GM12878 (cell line): Measurements from ENCODE around the gene STXBP5. TPM values are rescaled to one million over a fixed set of nuclear protein-coding genes. Genes with fewer than 3 reads are reported as not detected.
"Not testable (repeated sequence)": the region's sequence is repeated elsewhere in the genome, so short reads cannot be mapped to it uniquely, and the experiment has no call there.

ENCODE experiments used
- ATAC-seq: fragments of 200-7000 bp; cut with Tn5 transposase; 3 replicates; pipeline ENCODE4 v1.9.1; 2020; ENCODE audit warnings: mild to moderate bottlenecking, moderate library complexity
- BruUV-seq: library from RNA; stranded (reverse); fragments of 400-500 nt; replicated peaks from 2 replicates; lab custom pipeline; 2021; lab: Mats Ljungman, UMichigan
- CTCF ChIA-PET: fragments of 300-600 bp; sonication (Branson Sonifier 250); formaldehyde crosslinking; extraction: SDS; loops from one replicate; lab custom pipeline; 2021; ENCODE audit warnings: inconsistent platforms; lab: Yijun Ruan, JAX
- POLR2A ChIA-PET: fragments of 350-600 bp; formaldehyde crosslinking; extraction: SDS; loops from one replicate; lab custom pipeline; 2021; ENCODE audit warnings: inconsistent platforms; lab: Charles Lee
- RAD21 ChIA-PET: fragments of 300-600 bp; sonication (Branson Sonifier 250); formaldehyde crosslinking; loops from one replicate; lab custom pipeline; 2023; ENCODE audit warnings: antibody characterized with exemption; ENCODE audit not compliant: unreplicated experiment; lab: Charles Lee
- SMC1A ChIA-PET: fragments of 300-600 bp; sonication (Branson Sonifier 250); formaldehyde crosslinking; loops from one replicate; lab custom pipeline; 2023; ENCODE audit not compliant: unreplicated experiment, uncharacterized antibody; lab: Charles Lee
- DNase-seq: peaks from one replicate; pipeline ENCODE4 v3.0.0-alpha.2; 2011; ENCODE audit warnings: low read depth, low spot score
- FAIRE-seq: peaks from 3 replicates; lab custom pipeline; 2011; peaks lifted over from hg19 to GRCh38; lab: Jason Lieb, UNC
- H2AFZ ChIP-seq: 2 replicates; pipeline ENCODE4 v1.6.0; 2011; ENCODE audit warnings: low read depth, low read length, control low read depth; ENCODE audit not compliant: control insufficient read depth
- H3K27ac ChIP-seq: 2 replicates; pipeline ENCODE4 v1.5.1; 2011; ENCODE audit warnings: control low read depth; ENCODE audit not compliant: control insufficient read depth, insufficient read depth
- H3K27me3 ChIP-seq, 2 experiments: replicated peaks in 1 of 2; 2 replicates each; pipeline versions ENCODE4 v1.6.0 to v1.6.1; 2011; ENCODE audit warnings: low read length in 1 of 2; ENCODE audit not compliant: control insufficient read depth in 2 of 2, insufficient read depth in 2 of 2
- H3K36me3 ChIP-seq, 2 experiments: 2 replicates each; pipeline ENCODE4 v1.5.1; 2011; ENCODE audit warnings: low read length in 1 of 2; ENCODE audit not compliant: control insufficient read depth in 2 of 2, insufficient read depth in 2 of 2
- H3K4me1 ChIP-seq: 2 replicates; pipeline ENCODE4 v1.6.1; 2011; ENCODE audit warnings: mild to moderate bottlenecking, low read length, moderate library complexity, mixed read lengths; ENCODE audit not compliant: control insufficient read depth, insufficient read depth
- H3K4me2 ChIP-seq: 2 replicates; pipeline ENCODE4 v1.6.0; 2011; ENCODE audit warnings: control low read depth; ENCODE audit not compliant: control insufficient read depth, insufficient read depth
- H3K4me3 ChIP-seq: fragments of 200-600 bp; sonication (generic); 2 replicates; pipeline ENCODE4 v1.5.1; 2016
- H3K79me2 ChIP-seq: 2 replicates; pipeline ENCODE4 v1.6.0; 2011; ENCODE audit warnings: low read length; ENCODE audit not compliant: control insufficient read depth, insufficient read depth
- H3K9ac ChIP-seq: 2 replicates; pipeline ENCODE4 v1.8.0; 2011; ENCODE audit warnings: low read length, control low read depth, mixed read lengths; ENCODE audit not compliant: control insufficient read depth, insufficient read depth
- H3K9me3 ChIP-seq: replicated peaks from 3 replicates; pipeline ENCODE4 v1.5.1; 2011; ENCODE audit warnings: mild to moderate bottlenecking, low read length; ENCODE audit not compliant: control insufficient read depth, insufficient read depth
- H4K20me1 ChIP-seq: 2 replicates; pipeline ENCODE4 v1.6.0; 2011; ENCODE audit not compliant: control insufficient read depth, insufficient read depth
- ATF2 ChIP-seq: IDR thresholded peaks from 2 replicates; pipeline ENCODE4 v1.6.1; 2012; ENCODE audit warnings: low read length, inconsistent platforms
- IKZF2 ChIP-seq, 2 experiments: fragments of 450-650 bp; IDR thresholded peaks; 2 replicates each; pipeline ENCODE4 v1.6.1; 2017; ENCODE audit warnings: mild to moderate bottlenecking in 2 of 2, moderate library complexity in 2 of 2
- RAD51 ChIP-seq: fragments of 450-650 bp; IDR thresholded peaks from 2 replicates; pipeline ENCODE4 v1.6.1; 2016; ENCODE audit warnings: moderate library complexity, mild to moderate bottlenecking, inconsistent platforms
- WGBS: methylation state at CpG from one replicate; pipeline ENCODE4 v1.1.6; 2016; ENCODE audit warnings: low lambda C conversion rate; ENCODE audit not compliant: insufficient replicate concordance, insufficient coverage; ENCODE audit errors: missing lambda C conversion rate; 5-methylcytosine and 5-hydroxymethylcytosine counted together
- in situ Hi-C: fragments of 300-500 bp; cut with MboI; formaldehyde crosslinking; loops from 9 replicates; pipeline ENCODE4 v1.14.3; 2018; ENCODE audit warnings: mixed read lengths
- intact Hi-C: fragments of 100-400 bp; cut with micrococcal nuclease; formaldehyde crosslinking; loops from one replicate; pipeline ENCODE4 v1.14.2; 2022; ENCODE audit not compliant: unreplicated experiment
- polyA plus RNA-seq, 11 experiments: library from polyadenylated mRNA; depleted of rRNA in 4 of 11; unstranded in 6 of 11; stranded (reverse) in 5 of 11; fragments of >200 nt; fragmentation: Nextera tagmentation in 4 of 11; fragmentation: Illumina TruSeq in 1 of 11; extraction: Ambion mirVana in 4 of 11; extraction: Trizol in 1 of 11; gene quantifications; 1 replicate in 1 of 11; 2 replicates in 10 of 11; pipeline versions ENCODE4 v1.2.1 to v1.2.3, GENCODE V29; 2011 to 2016; ENCODE audit warnings: inconsistent platforms in 2 of 11, missing spikeins in 2 of 11, low read depth in 1 of 11
- total RNA-seq, 4 experiments: library from RNA; depleted of rRNA in 3 of 4; stranded (reverse); fragments of >200 nt in 3 of 4; fragmentation: Illumina TruSeq in 1 of 4; extraction: Trizol in 1 of 4; gene quantifications; 2 replicates each; pipeline versions ENCODE4 v1.2.1 to v1.2.3, GENCODE V29; 2013 to 2021

Gene STXBP5
- total and polyA plus RNA-seq, 10 of the 15 experiments (the other 5 are each of a cell fraction or from before 2014, with no cell fraction given), result 1.4 to 13.2 (median 8.4) TPM

- WGBS, result 90% methylated on average over 1 of the region's 1 CpG
- ATAC-seq (no peak), FAIRE-seq (no peak), DNase-seq (no peak)
- in situ Hi-C loops (no loop called here), intact Hi-C loops (no loop called here)
- Histone ChIP-seq H3K4me2 (no peak overlapping the region), H3K4me3 (no peak overlapping the region), H3K27ac (no peak overlapping the region), H3K36me3 (no peaks in the 10 kb centered on the region; a peak in 1 of 4 replicates), H3K9ac (no peak overlapping the region), H2AFZ (no peak overlapping the region), H3K4me1 (no peaks in the 10 kb centered on the region), H3K79me2 (no peaks in the 10 kb centered on the region), H4K20me1 (no peaks in the 10 kb centered on the region), H3K27me3 (no peaks in the 10 kb centered on the region), H3K9me3 (no peaks in the 10 kb centered on the region; the same call in 1 of the 3 replicates)
- no TSS peak for BruUV-seq
- TF ChIP-seq RAD51 (no peak), ATF2 (no peak), IKZF2 (IDR thresholded peaks at IDR 0.05) (no peak)
- POLR2A ChIA-PET, result no interaction called here
- RAD21 ChIA-PET, result interaction anchor here (0.6 kb wide), 1 partner anchor 763 kb away, joined by 3 read pairs; no protein-coding TSS in a partner anchor
- CTCF ChIA-PET, result interaction anchor here (1.0 kb wide), 1 partner anchor 13 kb away, joined by 3 read pairs; no protein-coding TSS in a partner anchor
- SMC1A ChIA-PET, result no interaction called here
Observed at GRCh38 chr6:147378819-147379218, 174.6 kb downstream of the STXBP5 start.

- CTCF ChIA-PET, result interaction anchor here (0.5 kb wide), 1 partner anchor 34 kb away, joined by 3 read pairs; no protein-coding TSS in a partner anchor
- H3K27ac ChIP-seq, H3K4me2 ChIP-seq, H3K79me2 ChIP-seq, H3K9ac ChIP-seq, H3K27me3 ChIP-seq, FAIRE-seq, in situ Hi-C loops, SMC1A ChIA-PET, POLR2A ChIA-PET, BruUV-seq, DNase-seq, H3K36me3 ChIP-seq, ATAC-seq, H3K4me3 ChIP-seq, H3K4me1 ChIP-seq, H2AFZ ChIP-seq, RAD21 ChIA-PET, H3K9me3 ChIP-seq, H4K20me1 ChIP-seq: not testable (repeated sequence)
- 97% methylated on average over 3 of the region's 3 CpGs for WGBS
- intact Hi-C loops, result loop anchor here (10.0 kb wide), 2 partner anchors 176 to 526 kb away; partner anchors contain the start of gene STXBP5
Observed at GRCh38 chr6:147380841-147381240, 176.6 kb downstream of the STXBP5 start.
